OCI-LY3 (cell line): ENCODE data around the gene S1PR4.

ENCODE experiments used
- CTCF ChIP-seq: fragments of 200-600, 300-600 bp; sonication (generic); IDR thresholded peaks from 2 replicates; pipeline ENCODE4 v1.5.1; 2014; ENCODE audit warnings: antibody characterized with exemption, low read length, low read depth
- EZH2phosphoT487 ChIP-seq: fragments of 200-600 bp; shearing (Covaris generic); IDR thresholded peaks from 2 replicates; pipeline ENCODE4 v1.6.1; 2018; ENCODE audit warnings: antibody characterized with exemption, mixed run types, low read depth

- TF ChIP-seq CTCF (no peak), EZH2phosphoT487 (no peak)
Observed at GRCh38 chr19:3171894-3172672, 6.5 kb upstream of the S1PR4 start.
